NCI-H69 (cell line): ENCODE data around the gene TRPM3.
A peak's percentile ranks its signal among the peaks of the same experiment; 100 is the strongest.

ENCODE experiments used
- DNase-seq: peaks from one replicate; lab custom pipeline; 2025; lab: John Stamatoyannopoulos, UW

TRPM3 gene

DNA sequence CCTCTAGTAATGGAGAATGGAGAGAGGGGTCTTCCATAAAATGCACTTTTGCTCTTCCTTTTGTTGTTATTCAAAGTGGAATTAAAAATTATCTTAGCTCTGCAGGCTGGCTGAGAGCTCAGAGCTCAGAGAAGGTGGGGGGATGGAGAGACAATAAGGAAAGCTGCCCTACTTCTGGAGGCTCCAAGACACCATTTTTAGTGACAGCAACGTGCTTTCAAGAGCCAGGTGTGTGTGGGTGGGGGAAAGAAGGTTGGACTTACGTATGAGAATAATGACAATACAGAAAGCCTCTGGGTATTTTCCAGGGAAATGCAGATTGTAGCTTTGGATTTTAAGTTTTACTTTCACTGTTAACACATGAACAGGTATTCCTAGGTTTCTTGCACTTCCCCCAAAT lies 173.9 kb downstream of the TRPM3 start:
- DNase-seq = no peak

DNA sequence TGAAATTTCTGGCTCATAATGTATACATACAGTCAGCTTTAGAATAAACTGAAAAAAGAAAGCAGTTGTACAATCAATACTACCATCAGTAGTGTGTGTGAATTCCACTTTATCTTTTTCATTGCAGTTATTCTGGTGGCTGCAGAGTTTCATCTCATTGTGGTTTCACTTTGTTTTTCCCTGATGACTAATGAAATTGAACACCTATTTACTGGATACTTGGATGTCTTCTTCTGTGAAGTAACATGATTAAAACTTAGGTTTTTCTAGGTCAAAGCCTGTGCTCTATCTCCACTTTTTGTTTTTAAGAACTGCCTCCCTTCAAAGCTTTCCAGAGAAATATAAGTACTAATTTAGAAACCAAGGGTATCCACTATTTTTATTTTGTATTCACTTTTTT lies 174.3 kb downstream of the TRPM3 start:
- DNase-seq = no peak

DNA sequence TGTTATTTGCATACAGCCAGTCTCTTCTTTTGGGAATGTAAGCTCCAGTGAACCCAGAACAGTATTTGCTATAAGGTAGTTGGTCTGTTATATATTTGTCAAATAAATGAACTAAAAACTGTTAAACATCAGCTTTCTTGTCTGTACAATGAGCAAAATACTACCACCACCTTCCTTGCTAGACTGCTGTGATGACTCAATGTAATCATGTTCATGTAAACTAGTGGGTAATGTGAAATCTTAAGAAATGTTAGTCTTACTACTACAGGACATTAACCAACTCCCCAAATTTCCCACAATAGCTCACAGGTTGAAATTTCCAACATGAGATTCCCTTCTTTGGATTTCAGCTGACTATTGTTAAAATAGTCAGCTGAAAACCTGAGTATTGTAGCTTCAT lies 176.1 kb downstream of the TRPM3 start:
- no peak for DNase-seq

DNA sequence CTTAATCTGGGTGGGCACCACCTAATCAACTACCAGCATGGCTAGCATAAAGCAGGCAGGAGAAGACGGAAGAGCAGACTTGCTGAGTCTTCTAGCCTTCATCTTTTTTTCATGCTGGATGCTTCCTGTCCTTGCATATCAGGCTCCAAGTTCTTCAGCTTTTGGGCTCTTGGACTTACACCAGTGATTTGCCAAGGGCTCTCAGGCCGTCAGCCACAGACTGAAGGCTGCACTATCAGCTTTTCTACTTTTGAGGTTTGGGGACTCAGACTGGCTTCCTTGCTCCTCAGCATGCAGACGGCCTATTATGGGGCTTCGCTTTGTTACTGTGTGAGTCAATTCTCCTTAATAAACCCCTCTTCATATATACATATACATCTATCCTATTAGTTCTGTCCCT lies 180.2 kb downstream of the TRPM3 start:
- DNase-seq = no peak

DNA sequence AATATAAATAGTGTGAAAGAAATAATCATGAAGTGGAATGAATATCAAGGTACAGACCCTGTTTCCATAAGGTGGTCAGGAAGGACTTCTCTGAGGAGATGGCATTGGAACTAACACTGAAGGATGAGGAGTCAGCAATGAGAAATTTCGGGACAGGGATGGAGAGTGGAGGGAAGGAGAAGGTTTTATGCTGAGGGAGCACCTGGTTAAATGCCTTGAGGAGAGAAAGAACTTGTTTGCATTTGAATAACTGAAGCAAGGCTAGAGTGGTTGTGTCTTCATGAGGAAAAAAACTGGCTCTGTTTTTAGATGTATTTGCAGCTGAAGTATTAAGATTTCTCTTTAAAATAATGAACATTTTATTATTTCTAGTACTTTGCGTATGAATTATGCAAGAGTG lies 180.8 kb downstream of the TRPM3 start:
- DNase-seq = no peak

DNA sequence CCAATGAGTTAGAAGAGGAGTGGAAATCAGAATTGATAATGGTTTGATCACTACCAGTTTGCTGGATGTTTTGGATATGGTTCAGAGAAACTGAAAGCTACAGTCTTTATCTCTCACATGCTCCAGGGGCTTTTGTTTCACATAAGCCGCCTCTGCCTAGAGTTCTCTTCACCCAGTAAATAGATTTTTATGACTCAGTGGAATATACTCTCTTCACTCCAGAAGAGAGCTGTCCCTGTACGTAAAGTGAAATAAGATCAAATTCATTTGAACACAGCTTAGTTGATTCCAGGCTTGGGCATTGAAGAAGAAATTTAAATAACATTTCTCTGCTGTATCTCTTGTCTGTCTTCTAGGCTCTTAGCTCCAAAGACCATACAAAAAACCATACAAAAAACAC lies 184.9 kb downstream of the TRPM3 start:
- no peak for DNase-seq

DNA sequence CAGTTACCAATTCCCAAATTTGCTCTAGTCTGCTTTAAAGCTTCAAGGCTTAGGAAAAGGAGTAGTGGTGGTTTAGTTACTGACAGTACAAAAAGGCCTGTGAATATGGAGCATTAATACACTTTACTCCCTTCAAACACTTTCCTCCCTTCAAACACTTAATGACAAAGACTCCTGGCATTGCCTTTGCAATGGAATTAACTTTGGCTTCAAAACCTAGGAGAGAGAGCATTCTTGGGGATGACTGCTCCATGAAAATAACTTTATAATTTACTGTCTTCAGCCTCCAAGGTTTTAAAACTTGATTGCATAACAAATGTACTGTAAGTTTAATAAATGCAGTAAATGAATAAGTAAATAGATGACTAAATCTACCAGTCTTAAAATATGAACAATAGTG lies 185.6 kb downstream of the TRPM3 start:
- no peak for DNase-seq

DNA sequence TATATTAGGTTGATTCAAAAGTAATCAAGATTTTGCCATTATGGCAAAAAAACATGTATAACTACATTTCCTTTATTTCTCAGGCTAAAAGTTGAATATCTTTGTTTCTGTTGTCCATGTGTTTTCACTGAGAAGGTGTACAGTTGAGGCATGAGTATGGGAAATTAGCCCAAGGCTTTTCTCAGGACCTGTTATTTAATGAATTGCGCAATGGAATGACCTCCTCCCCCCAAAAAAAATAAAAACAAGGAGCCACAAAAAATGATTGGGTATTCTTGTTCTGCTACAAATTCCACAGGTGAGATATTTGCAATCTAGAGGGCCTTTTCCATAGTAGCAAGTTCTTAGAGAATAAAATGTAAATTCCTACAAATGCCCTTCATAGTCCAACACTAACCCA lies 186.8 kb downstream of the TRPM3 start:
- no peak for DNase-seq

DNA sequence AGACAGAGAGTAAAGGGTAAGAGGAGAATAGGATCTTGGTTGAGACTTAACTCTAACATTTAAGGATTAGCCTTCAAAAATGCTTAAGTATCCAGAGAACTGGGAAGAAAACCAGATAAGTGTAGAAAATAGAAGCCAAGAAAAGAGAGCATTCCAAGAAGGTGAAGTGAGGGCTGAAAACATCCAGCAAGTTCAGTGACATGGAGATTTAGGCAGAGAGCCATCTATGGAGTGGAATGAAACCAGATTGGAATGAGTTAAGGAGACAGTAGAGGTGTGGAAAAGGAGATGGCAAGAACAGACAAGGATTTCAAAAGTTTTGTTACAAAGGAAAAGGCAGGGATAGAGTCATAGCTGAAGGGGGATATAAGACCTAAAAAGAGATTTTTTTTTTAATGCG lies 188.1 kb downstream of the TRPM3 start:
- no peak for DNase-seq

DNA sequence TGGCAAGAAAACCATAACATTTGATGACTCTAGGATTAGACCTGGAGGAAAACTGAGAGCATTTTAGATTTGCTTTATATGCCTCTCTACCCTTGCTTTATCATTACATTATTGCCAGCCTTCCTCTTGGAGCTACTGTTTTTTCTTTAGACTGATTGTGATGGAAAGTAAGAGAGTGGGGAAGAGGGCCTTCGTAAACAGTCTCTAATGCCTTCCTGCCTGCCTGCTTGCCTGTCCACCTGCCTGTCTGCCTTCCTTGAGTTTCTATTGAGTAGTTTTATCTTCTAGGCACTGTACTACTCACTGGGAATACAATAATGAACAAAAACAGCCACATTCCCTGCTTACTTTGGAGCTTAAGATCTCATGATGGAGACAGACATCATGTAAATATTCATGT lies 189.3 kb downstream of the TRPM3 start:
- no peak for DNase-seq

DNA sequence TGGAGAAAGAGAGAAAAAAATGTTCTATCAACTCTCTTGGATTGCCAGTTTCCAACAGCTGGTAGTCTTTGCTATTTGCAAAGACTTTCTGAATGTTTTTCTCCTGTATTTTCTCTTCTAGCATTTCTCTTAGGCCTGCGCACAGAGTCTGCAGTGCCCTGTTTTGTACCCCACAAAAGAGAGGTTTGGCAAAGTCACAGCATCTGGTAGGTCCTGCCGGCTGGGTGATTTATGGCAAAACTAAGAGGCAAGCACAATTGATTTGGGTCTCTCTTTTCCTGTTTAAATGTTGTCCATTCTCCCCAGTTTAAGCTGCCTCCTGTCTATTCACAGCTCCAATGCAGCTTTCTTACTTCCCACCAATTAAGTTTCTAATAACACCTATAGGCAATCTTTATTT lies 193.9 kb downstream of the TRPM3 start:
- DNase-seq = no peak

DNA sequence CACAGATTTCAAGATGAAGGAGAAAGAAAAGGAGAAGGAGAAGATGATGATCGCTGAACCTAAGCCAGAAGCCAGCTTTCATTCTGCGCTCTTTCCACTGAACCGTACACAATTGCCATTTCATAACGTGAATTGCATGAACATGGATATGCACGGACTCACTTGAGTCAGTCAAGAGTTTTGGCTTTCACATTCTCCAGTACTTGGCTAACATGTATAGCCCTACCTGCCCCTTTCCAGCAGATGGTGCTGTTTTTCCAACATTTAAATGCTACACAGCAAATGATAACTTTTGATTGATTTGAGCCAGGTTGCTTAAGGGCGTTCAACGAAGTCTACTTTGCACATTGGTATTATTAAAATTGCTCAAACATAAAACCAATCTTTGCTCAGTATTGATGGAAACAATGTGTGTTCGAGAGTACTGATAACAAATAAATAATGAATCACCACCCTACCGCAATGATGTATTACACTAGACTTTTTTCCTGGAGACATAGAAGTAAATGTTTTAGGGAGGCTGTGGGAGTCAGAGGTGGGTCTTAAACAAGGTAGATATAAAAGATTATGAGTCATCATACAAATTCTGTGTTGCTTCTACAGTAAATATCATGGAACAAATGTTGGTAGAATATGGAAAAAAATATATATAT lies 196.4 kb downstream of the TRPM3 start:
- peak; percentile 68 for DNase-seq

DNA sequence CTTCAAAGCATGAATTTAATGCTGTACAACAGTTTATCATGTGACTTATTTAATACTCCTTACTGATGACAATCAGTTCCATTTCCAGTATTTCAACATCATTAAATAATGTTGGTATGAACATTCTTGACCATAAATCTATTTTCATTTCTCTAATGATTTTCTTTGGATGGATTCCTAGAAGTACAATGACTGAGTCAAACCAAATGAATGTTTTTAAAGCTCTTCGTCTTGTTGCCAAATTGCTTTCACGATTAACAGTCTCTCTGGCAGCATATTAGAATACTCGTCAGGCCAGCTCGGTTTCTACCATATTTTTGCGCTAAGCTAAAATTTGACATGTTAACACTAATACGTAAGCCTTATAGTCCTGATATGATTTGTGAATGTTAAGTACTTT lies 197.0 kb downstream of the TRPM3 start:
- DNase-seq = no peak

DNA sequence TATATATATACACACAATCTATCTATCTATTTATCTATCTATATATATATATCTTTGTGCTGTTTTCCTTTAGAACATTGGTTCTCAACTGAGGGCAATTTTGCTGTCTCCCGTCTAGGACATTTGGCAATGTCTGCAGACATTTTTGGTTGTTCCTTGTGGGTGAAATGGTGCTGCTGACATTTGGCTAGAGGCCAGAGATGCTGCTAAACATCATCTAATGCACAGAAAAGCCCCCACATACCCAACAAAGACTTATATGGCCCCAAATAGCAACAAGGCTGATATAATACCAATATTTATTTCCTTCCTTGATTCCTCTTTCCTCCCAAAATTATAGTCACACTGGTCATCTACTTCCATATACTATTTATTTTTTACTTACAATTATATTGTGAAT lies 197.5 kb downstream of the TRPM3 start:
- no peak for DNase-seq

DNA sequence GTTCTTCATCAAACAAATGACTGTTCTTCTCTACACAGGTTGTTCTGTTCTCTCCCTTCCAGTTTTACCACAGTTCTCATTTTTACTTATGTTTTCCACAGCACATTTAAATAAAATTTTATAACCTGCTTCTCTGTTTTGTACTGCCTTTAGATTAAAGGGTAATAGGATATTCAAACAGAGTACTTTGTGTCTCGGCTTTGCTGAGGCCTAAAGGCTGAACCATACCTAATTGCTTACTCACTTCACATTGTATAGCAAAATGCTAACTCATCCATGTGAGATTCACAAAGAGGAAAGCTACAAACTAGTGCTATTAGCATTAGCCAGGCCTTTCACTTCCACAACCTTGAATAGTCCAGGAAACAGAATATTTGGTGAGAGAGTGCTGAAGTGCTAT lies 200.3 kb downstream of the TRPM3 start:
- no peak for DNase-seq

DNA sequence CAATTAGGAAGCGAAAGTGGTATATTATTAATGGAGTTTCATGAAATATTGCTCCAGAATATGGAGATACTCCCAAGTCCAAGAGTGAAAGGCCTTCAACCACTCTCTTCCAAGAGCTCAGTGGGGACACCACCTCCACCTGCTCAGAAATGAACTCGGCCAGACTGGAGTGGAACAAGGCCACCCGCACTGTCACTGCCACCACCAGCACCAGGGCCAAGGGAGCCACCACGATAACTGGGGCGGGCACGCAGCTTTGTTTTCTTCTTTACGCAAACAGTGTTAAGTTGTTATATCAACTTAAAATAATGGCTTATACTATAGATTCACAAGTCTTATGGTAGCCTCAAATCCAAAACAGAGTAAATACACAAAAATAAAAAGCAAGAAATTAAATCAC lies 204.1 kb downstream of the TRPM3 start:
- DNase-seq = no peak

DNA sequence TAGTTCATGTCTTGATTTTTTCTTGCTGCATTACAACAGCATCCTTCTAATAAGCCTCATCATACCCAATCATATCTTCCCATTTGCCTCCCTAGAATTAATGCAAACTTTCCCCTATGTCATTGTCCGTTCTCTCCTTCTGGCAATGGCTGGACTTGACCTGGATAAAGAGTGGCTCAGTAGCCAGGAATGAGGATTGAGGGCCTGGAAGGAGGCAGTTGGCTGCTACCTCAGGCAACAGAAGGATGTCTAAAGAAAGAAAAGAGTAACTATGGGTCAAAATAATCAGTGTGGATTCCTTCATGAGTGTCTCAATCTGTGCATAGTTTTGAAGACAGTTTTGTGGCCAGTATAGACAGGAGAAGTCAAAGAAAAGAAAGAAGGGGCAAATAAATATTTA lies 209.6 kb downstream of the TRPM3 start:
- DNase-seq = no peak

DNA sequence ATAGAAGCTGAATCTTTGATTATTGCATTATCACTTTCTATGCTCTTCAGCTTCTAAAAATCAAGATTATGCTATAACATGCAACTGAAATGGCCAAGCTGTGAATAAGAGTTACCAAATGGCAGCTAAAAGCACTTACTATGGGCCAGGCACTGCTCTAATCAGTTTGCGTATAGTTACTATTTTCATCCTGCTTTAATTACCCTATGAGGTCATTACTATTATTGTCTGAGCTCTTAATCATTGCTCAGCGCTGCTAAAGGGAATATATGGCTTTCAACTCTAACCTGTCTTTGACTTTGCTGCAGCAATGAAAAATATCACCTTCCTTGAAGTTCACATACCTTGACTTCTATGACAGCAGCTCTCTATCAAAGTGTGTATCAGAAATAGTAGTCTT lies 210.8 kb downstream of the TRPM3 start:
- DNase-seq = no peak

DNA sequence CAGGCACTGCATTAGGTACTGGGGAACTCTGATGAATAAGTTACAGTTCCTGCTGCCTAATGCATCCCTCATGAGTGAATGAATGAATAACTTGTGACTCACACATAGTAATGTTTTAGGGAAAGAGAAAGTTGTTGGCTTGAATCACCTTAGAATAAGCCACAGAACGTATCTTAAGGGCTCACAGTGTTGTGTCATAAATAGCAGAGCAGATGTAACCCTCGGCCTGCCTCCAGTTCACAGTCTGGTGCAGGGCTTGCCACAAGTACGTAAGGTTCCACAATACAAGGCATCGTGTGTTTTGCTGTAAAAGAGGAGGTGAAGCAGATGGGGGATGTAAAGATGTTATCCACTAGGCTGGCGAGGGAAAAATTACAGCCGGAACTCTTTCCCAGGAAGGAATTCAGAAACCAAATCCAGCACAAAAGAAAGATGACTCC lies 218.7 kb downstream of the TRPM3 start:
- no peak for DNase-seq

DNA sequence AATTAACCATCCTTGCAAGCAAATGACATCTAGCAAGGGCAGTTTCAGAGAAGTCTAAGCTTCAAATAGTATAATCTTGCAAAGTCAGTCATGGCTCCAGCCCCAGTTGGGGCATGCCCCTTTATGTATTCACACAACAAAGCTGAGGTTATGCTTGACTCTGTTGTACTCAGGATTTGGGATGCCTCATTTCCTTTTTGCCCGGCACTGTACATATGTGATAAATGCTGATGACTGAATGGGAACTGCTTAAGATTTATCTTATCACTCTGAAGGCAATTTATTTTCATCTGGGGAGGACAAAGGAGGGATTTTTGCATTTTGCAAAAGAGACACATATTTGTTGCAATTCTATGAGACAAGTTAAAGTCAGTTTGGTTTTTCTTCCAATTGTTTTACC lies 219.2 kb downstream of the TRPM3 start:
- DNase-seq = no peak

DNA sequence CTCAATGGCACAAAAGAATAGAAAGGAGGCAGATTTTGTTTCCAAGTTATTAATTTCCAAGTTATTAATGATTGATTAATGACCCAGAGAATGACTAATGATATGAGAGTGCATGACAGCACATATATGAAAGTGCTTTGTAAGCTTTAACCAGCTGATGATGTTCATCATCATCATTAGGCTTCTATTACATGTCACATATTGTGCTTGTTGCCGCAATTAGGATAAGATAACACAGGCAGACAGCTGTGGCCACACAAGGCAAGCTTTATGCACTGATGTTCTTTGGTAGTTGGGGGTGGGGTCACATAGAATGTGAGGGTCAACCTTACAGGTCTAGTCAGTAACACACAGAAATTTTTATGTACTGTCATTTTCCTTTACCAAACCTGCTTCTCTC lies 219.7 kb downstream of the TRPM3 start:
- DNase-seq = no peak

DNA sequence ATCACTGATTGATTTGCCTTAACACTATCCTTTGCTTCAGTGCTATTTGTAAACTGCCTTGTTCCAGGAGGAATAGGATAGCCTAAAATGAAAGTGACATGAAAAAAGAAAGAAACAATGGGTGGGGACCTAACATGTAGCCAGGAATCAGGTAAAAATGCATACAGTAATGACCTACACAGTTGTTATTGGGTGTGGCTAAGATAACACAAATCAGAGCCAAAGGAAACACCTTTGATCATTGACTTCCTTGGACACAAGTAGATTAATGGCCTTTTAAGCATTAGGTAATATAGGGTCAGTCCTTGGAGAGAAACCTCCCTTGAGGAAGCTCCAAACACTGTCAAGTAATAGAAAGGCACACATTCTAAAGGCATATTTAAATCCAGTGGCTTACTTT lies 220.4 kb downstream of the TRPM3 start:
- no peak for DNase-seq

DNA sequence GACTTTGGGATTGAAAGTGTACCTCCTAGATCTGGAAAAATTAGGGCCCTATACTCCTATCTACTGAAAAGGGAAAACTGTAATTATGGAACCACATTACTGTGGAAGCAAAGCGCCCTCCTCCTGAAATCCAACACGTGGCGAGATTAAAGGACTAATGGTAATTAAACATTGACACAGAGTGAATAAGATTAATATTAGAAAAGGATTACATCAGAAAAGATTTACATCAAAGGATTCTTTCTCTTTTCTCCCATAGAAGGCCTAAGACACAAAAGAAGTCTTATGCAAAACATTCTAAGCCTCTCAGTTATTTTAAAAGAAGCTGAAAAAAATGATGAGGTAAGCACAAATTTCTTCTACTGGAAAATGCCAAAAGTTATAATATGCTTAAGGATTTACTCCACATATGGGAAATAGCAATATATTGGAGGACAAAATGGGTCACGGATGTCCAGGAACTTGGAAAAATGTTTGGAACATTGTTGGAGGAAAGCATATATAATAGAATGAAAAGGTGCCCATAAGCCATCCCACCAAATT lies 227.8 kb downstream of the TRPM3 start:
- no peak for DNase-seq

DNA sequence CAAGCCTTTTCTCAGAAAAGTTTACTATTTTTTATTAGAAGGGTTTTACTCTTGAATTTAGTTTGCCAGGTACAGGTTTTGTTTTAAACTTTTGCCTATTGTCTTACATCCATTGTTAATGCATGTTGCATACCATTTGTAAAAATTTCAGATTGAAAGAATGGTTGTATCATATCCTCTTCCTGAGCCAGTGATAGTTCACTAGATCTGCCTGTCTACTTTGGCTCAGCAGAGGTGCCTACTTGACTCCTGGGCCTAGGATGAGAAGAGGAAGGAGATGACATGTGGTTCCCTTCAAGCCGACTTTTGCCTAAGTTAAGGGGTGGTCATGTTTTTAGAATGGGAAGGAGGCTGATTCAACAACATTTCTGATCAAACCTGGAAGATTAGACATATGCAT lies 232.9 kb downstream of the TRPM3 start:
- no peak for DNase-seq

DNA sequence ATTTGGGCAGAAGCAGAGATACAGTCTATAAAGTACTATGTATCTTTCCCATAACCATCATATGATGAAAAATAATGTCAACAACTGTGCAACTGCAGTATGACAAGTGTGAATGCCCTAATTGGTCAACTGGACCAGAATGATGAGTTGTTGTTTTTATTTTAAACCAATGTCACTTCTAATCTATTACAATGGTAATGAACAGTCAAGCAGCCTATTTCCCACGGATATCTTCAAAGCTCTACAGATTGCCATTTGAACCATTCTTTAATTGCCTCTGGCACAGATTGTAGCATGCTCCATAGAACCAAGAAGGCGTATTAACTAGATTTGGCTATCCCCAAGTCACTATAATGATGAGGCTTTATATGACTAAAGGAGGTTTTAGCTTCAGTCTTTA lies 233.6 kb downstream of the TRPM3 start:
- no peak for DNase-seq
